Progenitor cell of endocrine pancreas (in vitro differentiated cells): ENCODE results near the gene FAM83B. TPM values are rescaled to one million over a fixed set of nuclear protein-coding genes. Genes with fewer than 3 reads are reported as not detected.

ENCODE experiments used
- DNase-seq: peaks from one replicate; pipeline ENCODE4 v3.0.0; 2021; ENCODE audit warnings: low spot score; ENCODE audit not compliant: unreplicated experiment
- H3K27ac Mint-ChIP-seq: 2 replicates; pipeline ENCODE4 v1.8.0; 2021; ENCODE audit warnings: mild to moderate bottlenecking, moderate library complexity, mixed read lengths
- H3K27me3 Mint-ChIP-seq: 2 replicates; pipeline ENCODE4 v1.8.0; 2021; ENCODE audit warnings: mixed read lengths
- H3K36me3 Mint-ChIP-seq: 2 replicates; pipeline ENCODE4 v1.8.0; 2022; ENCODE audit warnings: mixed read lengths; ENCODE audit not compliant: insufficient read depth
- H3K4me1 Mint-ChIP-seq: 2 replicates; pipeline ENCODE4 v1.8.0; 2021; ENCODE audit warnings: low read depth, mixed read lengths
- H3K4me3 Mint-ChIP-seq: 2 replicates; pipeline ENCODE4 v1.8.0; 2021; ENCODE audit warnings: low read depth, mild to moderate bottlenecking, moderate library complexity, mixed read lengths
- H3K9me3 Mint-ChIP-seq: 2 replicates; pipeline ENCODE4 v1.8.0; 2021; ENCODE audit warnings: low read depth, mixed read lengths
- total RNA-seq: library from RNA; stranded (reverse); gene quantifications from 2 replicates; pipeline ENCODE4 v1.2.1, GENCODE V29; 2021
- TF ChIP-seq, protein P1 (sequence below): fragments of 200-600 bp; sonication (generic); IDR thresholded peaks from one replicate; pipeline ENCODE4 v1.5.0; 2021; ENCODE audit warnings: antibody characterized with exemption, mild to moderate bottlenecking; ENCODE audit not compliant: unreplicated experiment

Gene FAM83B
- total RNA-seq, 1 donor from 2014 or later: 17.4 TPM

- Mint-ChIP-seq H3K4me1 (peaks cover 3% of the 10 kb centered on the region), H3K27me3 (no peaks in the 10 kb centered on the region), H3K36me3 (no peaks in the 10 kb centered on the region), H3K27ac (no peak overlapping the region), H3K9me3 (peaks cover 3% of the 10 kb centered on the region), H3K4me3 (no peak overlapping the region)
- no peak for DNase-seq
- TF ChIP-seq, protein P1, sequence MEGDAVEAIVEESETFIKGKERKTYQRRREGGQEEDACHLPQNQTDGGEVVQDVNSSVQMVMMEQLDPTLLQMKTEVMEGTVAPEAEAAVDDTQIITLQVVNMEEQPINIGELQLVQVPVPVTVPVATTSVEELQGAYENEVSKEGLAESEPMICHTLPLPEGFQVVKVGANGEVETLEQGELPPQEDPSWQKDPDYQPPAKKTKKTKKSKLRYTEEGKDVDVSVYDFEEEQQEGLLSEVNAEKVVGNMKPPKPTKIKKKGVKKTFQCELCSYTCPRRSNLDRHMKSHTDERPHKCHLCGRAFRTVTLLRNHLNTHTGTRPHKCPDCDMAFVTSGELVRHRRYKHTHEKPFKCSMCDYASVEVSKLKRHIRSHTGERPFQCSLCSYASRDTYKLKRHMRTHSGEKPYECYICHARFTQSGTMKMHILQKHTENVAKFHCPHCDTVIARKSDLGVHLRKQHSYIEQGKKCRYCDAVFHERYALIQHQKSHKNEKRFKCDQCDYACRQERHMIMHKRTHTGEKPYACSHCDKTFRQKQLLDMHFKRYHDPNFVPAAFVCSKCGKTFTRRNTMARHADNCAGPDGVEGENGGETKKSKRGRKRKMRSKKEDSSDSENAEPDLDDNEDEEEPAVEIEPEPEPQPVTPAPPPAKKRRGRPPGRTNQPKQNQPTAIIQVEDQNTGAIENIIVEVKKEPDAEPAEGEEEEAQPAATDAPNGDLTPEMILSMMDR: no peak
Measured at GRCh38 chr6:54987633-54988290, 141.2 kb downstream of the FAM83B start.

GRCh38 chr6:54988576-54988975 is 142.0 kb downstream of the FAM83B start:
- no peak for DNase-seq
- Mint-ChIP-seq H3K36me3 (no peaks in the 10 kb centered on the region), H3K4me1 (peaks cover 3% of the 10 kb centered on the region), H3K9me3 (peaks cover 8% of the 10 kb centered on the region), H3K27ac (no peak overlapping the region), H3K4me3 (no peak overlapping the region), H3K27me3 (no peaks in the 10 kb centered on the region)
- TF ChIP-seq, protein P1: no peak

DNA sequence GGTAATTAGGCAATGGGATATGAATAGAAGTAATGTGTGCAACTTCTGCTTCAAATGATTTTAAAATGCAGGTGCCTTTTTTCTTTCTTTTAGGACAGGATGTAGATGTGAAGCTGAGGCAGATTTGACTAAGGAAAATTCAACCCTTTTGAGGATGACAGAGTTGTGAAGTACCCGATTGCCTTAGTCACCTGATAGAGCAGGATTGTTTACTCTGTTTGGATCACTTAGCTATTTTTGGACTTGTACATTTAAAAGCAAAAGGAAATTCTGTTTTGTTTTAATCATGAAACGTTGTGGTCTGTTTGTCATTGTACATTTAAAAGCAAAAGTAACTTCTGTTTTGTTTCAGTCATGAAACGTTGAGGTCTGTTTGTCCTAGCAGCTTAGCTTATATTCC is 143.4 kb downstream of the FAM83B start:
- H3K36me3 Mint-ChIP-seq: no peaks in the 10 kb centered on the region
- TF ChIP-seq, protein P1: no peak
- peaks cover 3% of the 10 kb centered on the region for H3K4me1 Mint-ChIP-seq
- H3K27ac Mint-ChIP-seq: no peak overlapping the region
- no peak for DNase-seq
- H3K4me3 Mint-ChIP-seq: no peak overlapping the region
- peaks cover 17% of the 10 kb centered on the region for H3K9me3 Mint-ChIP-seq
- H3K27me3 Mint-ChIP-seq: no peaks in the 10 kb centered on the region
